HepG2 (cell line): Measurements from ENCODE around the gene HABP4. TPM values are rescaled to one million over a fixed set of nuclear protein-coding genes. Genes with fewer than 3 reads are reported as not detected.

Experiments used
- ARNT ChIP-seq: fragments of 450-650 bp; IDR thresholded peaks from 2 replicates; pipeline ENCODE4 v1.6.1; 2017
- FOXP4 ChIP-seq: sonication (generic); formaldehyde crosslinking; IDR thresholded peaks from 2 replicates; pipeline ENCODE4 v1.4.0; 2020; ENCODE audit warnings: missing genetic modification reagents
- GMEB2 ChIP-seq: IDR thresholded peaks from 2 replicates; pipeline ENCODE4 v1.6.1; 2016; ENCODE audit warnings: missing biosample characterization, missing genetic modification reagents, low read depth
- RARA ChIP-seq: IDR thresholded peaks from 2 replicates; pipeline ENCODE4 v1.6.1; 2016; ENCODE audit warnings: missing genetic modification reagents, missing compliant biosample characterization
- RFX5 ChIP-seq: IDR thresholded peaks from 2 replicates; pipeline ENCODE4 v1.6.1; 2011; ENCODE audit warnings: low read depth, low read length, improper control_type of control experiment
- TAF1 ChIP-seq: sonication (generic); formaldehyde crosslinking; IDR thresholded peaks from 2 replicates; pipeline ENCODE4 v1.4.0; 2020; ENCODE audit warnings: missing genetic modification reagents
- TBX3 ChIP-seq: fragments of 450-650 bp; IDR thresholded peaks from 2 replicates; pipeline ENCODE4 v1.6.1; 2017; ENCODE audit warnings: antibody characterized with exemption, mild to moderate bottlenecking, inconsistent platforms, borderline replicate concordance
- ZHX2 ChIP-seq, 2 experiments: sonication (generic) in 1 of 2; formaldehyde crosslinking in 1 of 2; IDR thresholded peaks; 2 replicates each; pipeline versions ENCODE4 v1.6.1 to v1.9.0; 2014 to 2022; ENCODE audit warnings: antibody characterized with exemption in 1 of 2, borderline replicate concordance in 1 of 2, inconsistent platforms in 1 of 2, low read depth in 1 of 2, missing genetic modification reagents in 1 of 2
- ZNF3 ChIP-seq: IDR thresholded peaks from 2 replicates; pipeline ENCODE4 v1.7.0; 2017; ENCODE audit warnings: inconsistent platforms
- ZNF367 ChIP-seq: sonication (generic); formaldehyde crosslinking; IDR thresholded peaks from 2 replicates; pipeline ENCODE4 v1.4.0; 2020; ENCODE audit warnings: missing genetic modification reagents, borderline replicate concordance
- ZNF441 ChIP-seq: sonication (generic); formaldehyde crosslinking; IDR thresholded peaks from 2 replicates; pipeline ENCODE4 v1.7.0; 2021; ENCODE audit warnings: missing genetic modification reagents, borderline replicate concordance
- ZNF7 ChIP-seq: IDR thresholded peaks from 2 replicates; pipeline ENCODE4 v1.6.1; 2016; ENCODE audit warnings: missing biosample characterization, missing genetic modification reagents
- polyA plus RNA-seq, 8 experiments: library from polyadenylated mRNA; depleted of rRNA in 3 of 8; stranded (reverse) in 7 of 8; unstranded in 1 of 8; fragments of >200 nt; fragmentation: Illumina TruSeq in 4 of 8; extraction: Trizol in 4 of 8; gene quantifications; 2 replicates each; pipeline versions ENCODE4 v1.2.1 to v1.2.3, GENCODE V29; 2011 to 2016; ENCODE audit warnings: low read depth in 4 of 8, missing spikeins in 1 of 8, mixed read lengths in 1 of 8; ENCODE audit not compliant: insufficient read depth in 1 of 8
- total RNA-seq, 5 experiments: library from RNA; depleted of rRNA; stranded (reverse); fragments of >200 nt; fragmentation: Illumina TruSeq; extraction: Trizol; gene quantifications; 2 replicates each; pipeline ENCODE4 v1.2.3, GENCODE V29; 2016; ENCODE audit warnings: low read depth in 1 of 5
- TF ChIP-seq, protein P1 (sequence below): sonication (generic); formaldehyde crosslinking; IDR thresholded peaks from 2 replicates; pipeline ENCODE4 v1.4.0; 2020; ENCODE audit warnings: mild to moderate bottlenecking, missing genetic modification reagents
- TF ChIP-seq, protein P2 (sequence below): IDR thresholded peaks from 2 replicates; pipeline ENCODE4 v1.6.1; 2016; ENCODE audit warnings: missing compliant biosample characterization, missing genetic modification reagents, borderline replicate concordance
- TF ChIP-seq, protein P3 (sequence below): sonication (generic); formaldehyde crosslinking; IDR thresholded peaks from 2 replicates; pipeline ENCODE4 v1.4.0; 2020; ENCODE audit warnings: missing genetic modification reagents, mild to moderate bottlenecking, borderline replicate concordance

Gene HABP4
- total and polyA plus RNA-seq, 2 of the 13 experiments (the other 11 are each of a cell fraction or from before 2014, with no cell fraction given), result 14.3 to 26.6 TPM

- TF ChIP-seq RARA, result peak; percentile 88
- TF ChIP-seq TBX3, result no peak
- TF ChIP-seq, protein P1, sequence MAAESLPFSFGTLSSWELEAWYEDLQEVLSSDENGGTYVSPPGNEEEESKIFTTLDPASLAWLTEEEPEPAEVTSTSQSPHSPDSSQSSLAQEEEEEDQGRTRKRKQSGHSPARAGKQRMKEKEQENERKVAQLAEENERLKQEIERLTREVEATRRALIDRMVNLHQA, result no peak
- no peak for TF ChIP-seq ARNT
- TF ChIP-seq ZNF7 (CRISPR knock-in tag), result no peak
- TF ChIP-seq, protein P2, sequence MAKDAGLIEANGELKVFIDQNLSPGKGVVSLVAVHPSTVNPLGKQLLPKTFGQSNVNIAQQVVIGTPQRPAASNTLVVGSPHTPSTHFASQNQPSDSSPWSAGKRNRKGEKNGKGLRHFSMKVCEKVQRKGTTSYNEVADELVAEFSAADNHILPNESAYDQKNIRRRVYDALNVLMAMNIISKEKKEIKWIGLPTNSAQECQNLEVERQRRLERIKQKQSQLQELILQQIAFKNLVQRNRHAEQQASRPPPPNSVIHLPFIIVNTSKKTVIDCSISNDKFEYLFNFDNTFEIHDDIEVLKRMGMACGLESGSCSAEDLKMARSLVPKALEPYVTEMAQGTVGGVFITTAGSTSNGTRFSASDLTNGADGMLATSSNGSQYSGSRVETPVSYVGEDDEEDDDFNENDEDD, result peak; percentile 97
- no peak for TF ChIP-seq RFX5
- TF ChIP-seq, protein P3, sequence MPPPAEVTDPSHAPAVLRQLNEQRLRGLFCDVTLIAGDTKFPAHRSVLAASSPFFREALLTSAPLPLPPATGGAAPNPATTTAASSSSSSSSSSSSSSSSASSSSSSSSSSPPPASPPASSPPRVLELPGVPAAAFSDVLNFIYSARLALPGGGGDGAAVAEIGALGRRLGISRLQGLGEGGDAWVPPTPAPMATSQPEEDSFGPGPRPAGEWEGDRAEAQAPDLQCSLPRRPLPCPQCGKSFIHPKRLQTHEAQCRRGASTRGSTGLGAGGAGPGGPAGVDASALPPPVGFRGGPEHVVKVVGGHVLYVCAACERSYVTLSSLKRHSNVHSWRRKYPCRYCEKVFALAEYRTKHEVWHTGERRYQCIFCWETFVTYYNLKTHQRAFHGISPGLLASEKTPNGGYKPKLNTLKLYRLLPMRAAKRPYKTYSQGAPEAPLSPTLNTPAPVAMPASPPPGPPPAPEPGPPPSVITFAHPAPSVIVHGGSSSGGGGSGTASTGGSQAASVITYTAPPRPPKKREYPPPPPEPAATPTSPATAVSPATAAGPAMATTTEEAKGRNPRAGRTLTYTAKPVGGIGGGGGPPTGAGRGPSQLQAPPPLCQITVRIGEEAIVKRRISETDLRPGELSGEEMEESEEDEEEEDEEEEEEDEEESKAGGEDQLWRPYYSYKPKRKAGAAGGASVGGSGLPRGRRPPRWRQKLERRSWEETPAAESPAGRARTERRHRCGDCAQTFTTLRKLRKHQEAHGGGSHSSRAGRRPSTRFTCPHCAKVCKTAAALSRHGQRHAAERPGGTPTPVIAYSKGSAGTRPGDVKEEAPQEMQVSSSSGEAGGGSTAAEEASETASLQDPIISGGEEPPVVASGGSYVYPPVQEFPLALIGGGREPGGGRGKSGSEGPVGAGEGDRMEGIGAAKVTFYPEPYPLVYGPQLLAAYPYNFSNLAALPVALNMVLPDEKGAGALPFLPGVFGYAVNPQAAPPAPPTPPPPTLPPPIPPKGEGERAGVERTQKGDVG, result peak; percentile 80; the same call in 1 of the 2 replicates
- peak; percentile 80 for TF ChIP-seq ZHX2 (IDR thresholded peaks at IDR 0.05; ENCODE audit: low read depth)
- no peak for TF ChIP-seq ZHX2 (CRISPR knock-in tag; IDR thresholded peaks at IDR 0.05; ENCODE audit: borderline replicate concordance)
- TF ChIP-seq TAF1, result peak; percentile 91
- TF ChIP-seq FOXP4 (CRISPR knock-in tag), result peak; percentile 65
- peak; percentile 85; the same call in 1 of the 2 replicates for TF ChIP-seq ZNF441 (CRISPR knock-in tag)
- TF ChIP-seq ZNF3, result no peak
- peak; percentile 62 for TF ChIP-seq GMEB2
- 0 out of 2 replicates have a peak, but pooled peaks have one; percentile 68 for TF ChIP-seq ZNF367 (CRISPR knock-in tag)
Measured at GRCh38 chr9:96417051-96417586, 32.9 kb upstream of the HABP4 start (continued).
